Lung (tissue), 12 donors: Measurements from ENCODE around the gene SHISA6. TPM values are rescaled to one million over a fixed set of nuclear protein-coding genes. Genes with fewer than 3 reads are reported as not detected.

Experiments
- ATAC-seq: fragments of 200-7000 bp; cut with Tn5 transposase; one replicate; pipeline ENCODE4 v1.9.1; 2020; ENCODE audit warnings: moderate number of reproducible peaks; ENCODE audit not compliant: insufficient read depth, low FRiP score
- DNase-seq, 3 donors: peaks; one replicate each; pipeline ENCODE4 v3.0.0-alpha.2; 2013 to 2017
- H3K27ac ChIP-seq, 2 donors: one replicate each; pipeline ENCODE4 v1.5.1; 2013; ENCODE audit warnings: mild to moderate bottlenecking in 2 of 2, moderate library complexity in 2 of 2, control low read depth in 1 of 2, inconsistent platforms in 1 of 2, low read depth in 1 of 2, low read length in 1 of 2
- H3K27me3 ChIP-seq, 3 donors: one replicate each; pipeline ENCODE4 v1.5.1; 2013; ENCODE audit warnings: low read length in 2 of 3; ENCODE audit not compliant: control insufficient read depth in 3 of 3, insufficient read depth in 3 of 3
- H3K36me3 ChIP-seq, 4 donors: one replicate each; pipeline ENCODE4 v1.5.1; 2013; ENCODE audit warnings: low read length in 4 of 4, mild to moderate bottlenecking in 1 of 4, moderate library complexity in 1 of 4; ENCODE audit not compliant: control insufficient read depth in 4 of 4, insufficient read depth in 4 of 4
- H3K4me1 ChIP-seq, 5 donors: one replicate each; pipeline ENCODE4 v1.5.1; 2013; ENCODE audit warnings: low read length in 5 of 5, mild to moderate bottlenecking in 2 of 5, moderate library complexity in 1 of 5; ENCODE audit not compliant: control insufficient read depth in 5 of 5, insufficient read depth in 5 of 5
- H3K4me3 ChIP-seq: one replicate; pipeline ENCODE4 v1.5.1; 2013; ENCODE audit warnings: mild to moderate bottlenecking, control low read depth, moderate library complexity
- H3K9ac ChIP-seq, 2 donors: one replicate each; pipeline ENCODE4 v1.5.1; 2013; ENCODE audit warnings: low read length in 2 of 2, control low read depth in 1 of 2; ENCODE audit not compliant: insufficient read depth in 1 of 2
- H3K9me3 ChIP-seq, 4 donors: one replicate each; pipeline ENCODE4 v1.5.1; 2013; ENCODE audit warnings: low read length in 3 of 4, mild to moderate bottlenecking in 1 of 4, moderate library complexity in 1 of 4; ENCODE audit not compliant: control insufficient read depth in 4 of 4, insufficient read depth in 3 of 4
- CTCF ChIP-seq: IDR thresholded peaks from 2 replicates; pipeline ENCODE4 v1.5.1; 2012; ENCODE audit warnings: mild to moderate bottlenecking; ENCODE audit errors: control extremely low read depth, extremely low read depth
- WGBS, 2 donors: extraction: QIAGEN DNeasy Blood & Tissue Kit; methylation state at CpG; one replicate each; pipeline ENCODE4 v1.1.7; 2013; 5-methylcytosine and 5-hydroxymethylcytosine counted together
- polyA plus RNA-seq, 2 donors: library from polyadenylated mRNA; stranded (reverse); fragments of 200-250 nt; gene quantifications; one replicate each; pipeline ENCODE4 v1.2.1, GENCODE V29; 2013
- total RNA-seq, 2 donors: library from RNA; depleted of rRNA in 1 of 2; stranded (reverse); fragments of >200 nt in 1 of 2; gene quantifications; one replicate each; pipeline ENCODE4 v1.2.1, GENCODE V29; 2014 to 2021
- donor health status: control.
- donor health status: control.
- donor health status: Bipolar disorder and iron deficiency.
- donor health status: healthy.
- donor health status: DM: yes; HTN: yes; CAD: no.

SHISA6 gene
- total and polyA plus RNA-seq, 4 donors: 0.03 to 0.34 (median 0.11) TPM

GRCh38 chr17:11388054-11388453 lies 147.0 kb downstream of the SHISA6 start:
- Histone ChIP-seq H3K27ac (no peak overlapping the region), H3K36me3 (no peaks in the 10 kb centered on the region), H3K27me3 (no peaks in the 10 kb centered on the region), H3K4me1 (peaks cover 0 to 2% (median 0%) of the 10 kb centered on the region in 5 donors), H3K9me3 (peaks cover 0 to 12% (median 4%) of the 10 kb centered on the region in 4 donors), H3K9ac (no peak overlapping the region), H3K4me3 (no peak overlapping the region)
- TF ChIP-seq CTCF: no peak
- no peak for ATAC-seq
- 56 to 58% methylated on average over 6 of the region's 6 CpGs for whole genome bisulfite sequencing, 2 donors
- DNase-seq: peak; percentile 16 to 60 (median 17)

GRCh38 chr17:11389583-11389982 lies 148.6 kb downstream of the SHISA6 start:
- Histone ChIP-seq H3K4me3 (no peak overlapping the region), H3K9me3 (peaks cover 0 to 10% (median 4%) of the 10 kb centered on the region in 4 donors), H3K27me3 (no peaks in the 10 kb centered on the region), H3K27ac (no peak overlapping the region), H3K9ac (no peak overlapping the region), H3K4me1 (peaks cover 0 to 2% (median 0%) of the 10 kb centered on the region in 5 donors), H3K36me3 (no peaks in the 10 kb centered on the region)
- DNase-seq (no peak), ATAC-seq (no peak)
- TF ChIP-seq CTCF: no peak
- WGBS, 2 donors: 75 to 87% methylated on average over 2 of the region's 2 CpGs

- ATAC-seq: no peak
- Histone ChIP-seq H3K27me3 (no peaks in the 10 kb centered on the region), H3K4me1 (peaks cover 0 to 2% (median 0%) of the 10 kb centered on the region in 5 donors), H3K4me3 (no peak overlapping the region), H3K36me3 (no peaks in the 10 kb centered on the region), H3K27ac (no peak overlapping the region), H3K9ac (no peak overlapping the region), H3K9me3 (peaks cover 0 to 10% (median 4%) of the 10 kb centered on the region in 4 donors)
- 53 to 55% methylated on average over 4 of the region's 4 CpGs for WGBS, 2 donors
- DNase-seq: no peak
- TF ChIP-seq CTCF: no peak
Measured at GRCh38 chr17:11391134-11391533, 150.1 kb downstream of the SHISA6 start.
